HG03135 (cell line): ENCODE measurements around the gene CLN3.
"Not testable (repeated sequence)": the region's sequence is repeated elsewhere in the genome, so short reads cannot be mapped to it uniquely, and the experiment has no call there.

Source experiments
- ATAC-seq: cut with Tn5 transposase; IDR thresholded peaks from one replicate; pipeline ENCODE4 v1.9.1; 2021; ENCODE audit warnings: mild to moderate bottlenecking, moderate library complexity; ENCODE audit not compliant: unreplicated experiment

CLN3 gene

DNA sequence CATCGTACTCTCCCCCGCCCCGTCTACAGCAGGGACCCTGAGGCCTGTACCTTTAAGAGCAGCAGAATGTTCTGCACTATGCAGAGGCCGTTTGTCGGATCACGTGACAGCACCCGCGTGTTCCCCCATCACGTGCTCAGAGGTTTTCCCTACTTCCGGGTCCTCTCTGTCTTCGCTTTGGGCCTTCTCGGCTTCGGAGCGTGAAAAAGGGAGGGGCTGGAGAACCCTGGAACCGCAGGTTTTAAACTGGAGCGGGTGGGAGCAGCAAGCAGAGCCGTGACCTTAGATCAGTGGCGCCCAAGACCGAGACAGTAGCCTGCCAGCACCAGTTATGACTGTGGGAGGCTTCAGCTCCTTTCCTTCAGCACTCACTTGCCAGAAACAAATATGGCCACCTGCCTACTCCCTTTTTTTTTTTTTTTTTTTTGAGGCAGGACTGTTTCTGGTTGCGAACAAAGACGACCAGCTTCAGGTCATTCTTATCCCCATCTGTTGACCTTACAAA, at the start of gene CLN3:
TSS of gene CLN3 (minus strand) at position 105 of the 505 bp plus-strand sequence. CDS start 315 bp downstream, outside the sequence.
- ATAC-seq, result peak; percentile 70

DNA sequence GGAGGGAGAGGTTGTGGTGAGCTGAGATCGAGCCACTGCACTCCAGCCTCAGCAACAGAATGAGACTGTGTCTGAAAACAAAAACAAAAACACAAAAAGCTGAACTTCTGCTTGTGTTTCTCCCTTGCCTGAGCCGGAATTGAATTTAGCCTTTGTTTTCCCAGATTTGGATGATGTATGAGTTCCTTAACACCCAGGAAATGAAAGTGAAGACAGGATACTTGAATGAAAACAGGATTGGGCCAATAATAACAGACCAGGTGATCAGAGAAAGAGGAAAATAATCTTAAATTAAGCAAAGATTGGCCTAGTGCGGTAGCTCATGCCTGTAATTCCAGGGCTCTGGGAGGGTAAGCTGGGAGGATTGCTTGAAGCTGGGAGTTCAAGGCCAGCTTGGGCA, 48.5 kb upstream of the CLN3 start:
- ATAC-seq, result no peak

DNA sequence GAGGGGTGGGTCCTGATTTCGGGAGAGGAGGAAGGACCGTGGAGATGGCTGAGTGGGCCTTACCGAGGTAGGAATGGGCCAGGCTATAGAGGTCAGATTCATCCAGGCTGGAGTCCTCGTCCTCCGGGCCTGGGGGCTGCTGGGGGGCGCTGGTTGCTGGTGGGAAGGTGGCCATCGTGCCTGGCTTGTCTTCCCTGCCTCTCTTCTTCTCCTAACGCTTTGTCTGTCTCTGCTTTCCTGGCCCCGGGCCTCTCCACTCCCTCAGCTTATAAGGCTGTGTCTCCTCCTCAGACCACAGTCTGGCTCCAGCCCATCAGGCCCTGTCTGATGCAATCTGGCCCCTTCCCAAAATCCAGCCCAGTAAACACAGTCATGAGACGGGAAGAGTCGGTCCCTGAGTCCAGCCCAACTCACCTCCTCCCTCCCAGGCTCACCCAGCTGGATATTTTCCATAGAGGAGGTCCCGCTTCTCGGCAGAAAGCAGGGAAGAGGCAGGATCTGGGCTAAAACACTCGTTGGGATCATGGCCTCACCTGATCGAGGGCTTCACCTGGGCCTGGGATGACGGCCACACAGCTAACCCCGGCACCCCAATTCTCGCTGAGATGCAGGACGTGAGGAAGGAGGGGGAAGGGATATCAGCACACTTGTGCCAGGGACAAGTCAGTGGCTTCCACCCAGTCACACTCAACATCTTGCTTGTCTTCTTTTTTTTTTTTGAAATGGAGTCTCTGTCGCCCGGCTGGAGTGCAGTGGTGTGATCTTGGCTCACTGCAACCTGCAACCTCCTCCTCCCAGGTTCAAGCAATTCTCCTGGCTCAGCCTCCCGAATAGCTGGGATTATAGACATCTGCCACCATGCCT, 47.1 kb upstream of the CLN3 start, which contains the start of gene NUPR1:
TSS of gene NUPR1 (minus strand) at position 242 of the 864 bp plus-strand sequence. CDS start at position 175, 67 bp downstream.
- ATAC-seq, result no peak

DNA sequence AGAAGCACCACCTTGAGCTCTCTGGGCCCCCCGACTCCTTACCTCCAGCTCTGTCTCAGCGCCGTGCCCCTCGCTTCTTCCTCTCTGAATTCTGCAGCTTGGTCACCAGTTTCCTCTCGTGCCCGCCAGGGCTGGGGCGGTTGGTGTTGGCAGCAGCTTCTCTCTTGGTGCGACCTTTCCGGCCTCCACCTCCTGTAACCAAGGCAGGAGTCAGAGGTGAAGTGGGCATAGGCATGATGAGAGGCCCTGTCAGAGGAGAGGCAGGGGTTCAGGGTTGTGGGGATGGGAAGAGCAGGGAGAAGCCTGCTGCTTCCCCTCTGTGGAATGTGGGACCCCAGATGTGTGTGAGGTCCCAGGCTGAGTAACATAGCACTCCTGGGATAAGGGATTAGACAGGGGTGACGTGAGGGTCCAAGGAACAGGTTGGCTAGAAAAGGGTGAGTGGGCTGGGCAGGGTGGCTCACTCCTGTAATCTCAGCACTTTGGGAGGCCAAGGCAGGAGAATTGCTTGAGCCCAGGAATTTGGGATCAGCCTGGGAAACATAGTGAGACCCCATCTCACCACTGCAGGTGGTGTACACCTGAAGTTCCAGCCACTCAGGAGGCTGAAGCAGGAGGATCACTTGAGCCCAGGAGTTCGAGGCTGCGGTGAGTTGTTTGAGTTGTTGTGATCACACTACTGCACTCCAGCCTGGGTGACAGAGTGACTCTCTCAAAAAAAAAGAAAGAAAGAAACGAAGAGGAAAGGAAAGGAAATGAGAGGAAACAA, 46.3 kb upstream of the CLN3 start:
- ATAC-seq, result no peak

DNA sequence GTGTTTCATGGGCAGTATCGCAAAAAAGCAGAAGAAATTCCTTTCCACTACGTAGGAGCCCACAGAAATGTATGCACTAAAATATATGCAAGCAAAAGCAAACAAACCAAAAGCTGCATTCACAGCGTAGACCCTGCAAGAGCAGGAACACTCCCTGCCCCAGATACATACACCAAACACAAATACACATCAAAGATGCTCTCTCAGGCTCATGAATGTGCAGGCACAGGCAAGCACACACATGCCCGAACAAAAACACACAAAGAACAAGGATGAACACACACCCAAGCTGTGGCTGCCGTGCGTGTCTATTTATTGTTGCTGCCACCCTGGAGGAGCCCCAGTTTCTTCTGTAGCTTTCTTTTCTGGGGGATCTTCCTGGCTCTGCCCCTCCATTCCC, 45.2 kb upstream of the CLN3 start:
- ATAC-seq, result no peak

DNA sequence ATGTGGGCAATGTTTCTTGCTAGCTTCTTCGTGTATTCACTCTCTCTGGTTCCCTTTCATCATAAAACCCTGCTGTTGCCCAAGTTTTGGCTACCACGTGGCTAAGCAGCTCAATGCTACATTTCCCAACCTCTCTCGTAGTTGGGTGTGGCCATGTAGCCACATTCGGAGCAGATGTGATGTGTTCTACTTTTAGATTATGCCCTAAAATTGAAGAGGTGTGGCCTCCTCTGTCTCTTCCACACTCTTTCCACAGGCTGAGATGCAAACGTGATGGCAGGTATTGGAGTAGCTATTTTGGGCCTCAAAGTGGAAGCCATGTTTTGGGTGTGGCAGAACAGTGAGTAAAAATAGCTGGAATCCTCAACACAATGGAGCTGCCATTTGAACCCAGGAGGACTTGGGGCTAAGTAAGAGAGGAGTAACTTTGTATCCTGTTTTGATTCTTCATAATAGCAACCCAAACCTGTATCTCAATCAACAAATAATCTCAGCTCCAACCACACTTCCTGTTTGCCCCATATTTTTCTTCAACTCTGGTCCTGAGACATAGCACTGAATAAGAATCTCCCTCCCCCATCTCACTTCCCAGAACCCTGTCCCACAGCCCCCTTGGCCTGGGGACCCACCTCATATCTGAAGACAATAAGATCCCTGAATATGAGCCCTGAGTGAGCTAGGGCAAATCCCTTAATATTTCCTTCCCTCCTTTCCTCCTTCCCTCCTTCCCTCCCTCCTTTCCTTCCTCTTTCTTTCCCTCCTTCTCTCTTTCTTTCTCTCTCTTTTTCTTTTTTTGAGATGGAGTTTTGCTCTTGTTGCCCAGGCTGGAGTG, 42.9 kb upstream of the CLN3 start:
- ATAC-seq, result no peak

DNA sequence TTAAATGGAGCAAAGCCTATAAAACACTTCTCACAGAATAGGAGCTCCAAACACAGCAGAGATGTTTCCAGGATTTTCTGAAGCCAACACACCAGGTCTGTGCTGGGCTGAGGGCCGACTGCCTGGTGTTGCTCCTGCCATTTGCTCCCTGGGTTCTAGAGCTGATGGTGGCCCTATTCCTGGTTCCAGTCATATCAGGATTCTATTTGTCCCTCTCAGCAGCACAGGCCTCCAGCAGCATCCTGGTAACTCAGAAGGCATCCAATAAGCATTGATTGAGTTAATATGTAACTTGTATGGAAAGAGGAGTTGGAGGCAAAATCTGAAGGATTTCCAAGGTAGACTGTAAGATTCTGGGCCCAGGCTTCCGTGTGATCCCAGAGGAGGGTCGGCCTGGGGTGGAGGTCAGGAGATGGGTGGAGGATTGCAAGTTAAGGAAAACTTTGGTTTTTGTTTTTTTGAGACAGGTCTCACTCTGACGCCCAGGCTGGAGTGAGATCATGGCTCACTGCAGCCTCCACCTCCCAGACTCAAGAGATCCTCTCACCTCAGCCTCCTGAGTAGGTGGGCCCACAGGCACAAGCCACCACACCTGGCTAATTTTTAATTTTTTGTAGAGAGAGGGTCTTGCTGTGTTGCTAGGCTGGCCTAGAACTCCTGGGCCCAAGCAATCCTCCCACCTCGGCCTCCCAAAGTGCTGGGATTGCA, 41.2 kb upstream of the CLN3 start:
- no peak for ATAC-seq

DNA sequence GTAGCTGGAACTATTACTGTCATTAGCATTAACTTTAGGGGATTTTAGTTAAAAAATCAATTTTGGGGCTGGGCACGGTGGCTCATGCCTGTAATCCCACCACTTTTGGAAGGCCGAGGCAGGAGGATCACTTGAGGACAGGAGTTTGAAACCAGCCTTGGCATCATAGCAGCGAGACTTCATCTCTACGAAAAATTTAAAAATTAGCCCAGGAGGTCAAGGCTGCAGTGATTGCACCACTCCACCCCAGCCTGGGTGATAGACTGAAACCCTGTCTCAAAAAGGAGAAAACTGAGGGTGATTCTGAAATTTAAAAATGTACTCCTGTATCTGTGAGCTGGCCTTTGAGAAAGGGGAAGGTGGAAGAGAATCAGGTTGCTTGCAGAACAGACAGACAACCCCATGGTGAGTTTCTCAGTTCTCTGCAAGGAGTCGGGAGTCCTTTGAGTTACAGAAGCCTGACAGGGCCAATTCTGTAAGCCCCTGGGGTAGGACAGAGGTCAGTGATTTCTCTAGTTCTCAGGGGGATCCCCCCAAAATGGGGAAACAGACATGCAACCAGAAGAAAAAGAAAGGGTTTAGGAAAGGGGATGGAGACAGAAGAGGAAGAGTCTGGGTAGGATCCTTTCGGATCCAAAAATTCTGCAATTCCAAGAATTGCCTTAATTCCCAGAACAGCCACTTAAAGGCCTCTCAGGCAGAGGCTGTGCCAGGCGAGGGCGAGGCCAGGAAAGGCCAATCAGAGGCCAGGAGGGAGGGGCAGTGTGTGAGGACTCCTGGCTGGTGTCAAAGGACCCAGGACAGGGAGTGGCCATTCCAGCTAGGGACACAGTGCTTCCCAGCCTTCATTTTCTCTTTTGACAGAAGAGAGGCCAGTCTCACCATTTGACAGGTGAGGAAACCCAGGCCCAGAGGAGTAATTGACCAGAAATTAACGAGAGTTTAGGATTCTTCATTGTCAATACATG, 40.2 kb upstream of the CLN3 start:
- ATAC-seq, result no peak

DNA sequence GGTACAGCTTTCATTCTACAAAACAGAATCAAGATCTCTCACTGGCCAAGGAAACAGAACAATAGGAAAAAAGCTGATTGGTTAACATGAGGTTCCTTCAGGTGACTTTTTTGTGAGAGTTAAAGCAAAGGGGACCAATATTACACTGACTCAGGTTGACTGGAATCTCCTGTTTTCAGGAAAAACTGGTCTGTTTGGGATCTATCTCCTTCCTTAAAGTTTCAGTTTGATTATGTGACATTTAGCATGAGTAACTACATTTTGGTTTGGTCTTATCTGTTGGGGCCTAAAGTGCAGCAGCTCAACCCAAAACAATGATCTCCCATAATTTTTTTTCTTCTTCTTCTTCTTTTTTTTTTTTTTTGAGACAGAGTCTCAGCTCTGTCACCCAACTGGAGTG, 37.2 kb upstream of the CLN3 start:
- no peak for ATAC-seq

DNA sequence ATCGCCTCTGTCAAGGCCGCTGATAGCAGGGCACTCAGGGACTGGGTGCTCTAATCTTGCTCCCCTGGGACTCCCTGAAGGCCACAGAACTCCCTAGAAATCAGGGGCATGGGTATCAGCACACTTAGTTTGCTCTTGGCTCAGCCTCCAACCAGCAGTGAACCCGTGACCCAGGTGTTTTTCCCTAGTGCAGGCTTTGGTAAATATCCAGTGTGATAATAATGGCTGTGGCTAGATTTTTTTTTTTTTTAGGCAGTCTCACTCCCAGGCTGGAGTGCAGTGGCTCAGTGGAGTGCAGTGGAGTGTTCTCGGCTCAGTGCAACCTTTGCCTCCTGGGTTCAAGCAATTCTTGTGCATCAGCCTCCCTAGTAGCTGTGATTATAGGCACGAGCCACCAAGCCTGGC, 36.6 kb upstream of the CLN3 start:
- no peak for ATAC-seq

DNA sequence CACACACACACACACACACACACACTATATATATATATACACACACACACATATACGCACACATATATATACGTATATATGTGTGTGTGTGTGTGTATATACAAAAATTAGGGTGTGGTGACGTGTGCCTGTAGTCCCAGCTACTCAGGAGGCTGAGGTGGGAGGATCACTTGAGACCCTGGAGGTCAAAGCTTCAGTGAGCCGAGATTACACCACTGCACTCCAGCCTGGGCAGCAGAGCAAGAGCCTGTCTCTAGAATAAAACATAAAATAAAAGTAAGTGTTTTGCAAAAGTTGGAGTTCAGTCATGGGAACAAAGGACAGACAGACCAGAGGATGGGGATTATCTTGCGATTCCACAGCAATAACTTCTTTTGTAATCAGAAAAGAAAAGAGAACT, 36.1 kb upstream of the CLN3 start:
- no peak for ATAC-seq

DNA sequence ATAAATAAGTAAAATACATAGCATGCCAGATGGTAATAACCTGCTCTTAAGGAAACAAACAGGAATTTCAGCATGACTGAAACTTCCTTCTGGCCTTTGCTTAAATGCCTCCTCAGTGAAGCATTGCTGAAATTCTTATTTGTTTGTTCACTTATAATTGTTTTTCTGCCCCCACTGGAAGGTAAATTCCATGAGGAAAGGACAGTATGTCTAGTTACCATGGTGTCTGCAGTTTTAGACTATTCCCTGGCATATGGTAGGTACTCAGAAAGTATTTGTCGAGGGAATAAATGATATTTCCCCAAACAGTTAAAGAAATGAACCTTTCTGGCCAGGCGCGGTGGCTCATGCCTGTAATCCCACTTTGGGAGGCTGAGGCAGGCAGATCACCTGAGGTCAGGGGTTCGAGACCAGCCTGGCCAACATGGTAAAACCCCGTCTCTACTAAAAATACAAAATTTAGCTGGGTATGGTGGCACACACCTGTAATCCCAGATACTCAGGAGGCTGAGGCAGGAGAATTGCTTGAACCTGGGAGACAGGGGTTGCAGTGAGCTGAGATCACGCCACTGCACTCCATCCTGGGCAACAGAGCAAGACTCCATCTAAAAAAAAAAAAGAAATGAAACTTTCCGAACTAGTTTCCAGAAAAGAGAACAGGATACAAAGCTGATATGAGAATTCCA, 35.4 kb upstream of the CLN3 start:
- ATAC-seq, result not testable (repeated sequence)

DNA sequence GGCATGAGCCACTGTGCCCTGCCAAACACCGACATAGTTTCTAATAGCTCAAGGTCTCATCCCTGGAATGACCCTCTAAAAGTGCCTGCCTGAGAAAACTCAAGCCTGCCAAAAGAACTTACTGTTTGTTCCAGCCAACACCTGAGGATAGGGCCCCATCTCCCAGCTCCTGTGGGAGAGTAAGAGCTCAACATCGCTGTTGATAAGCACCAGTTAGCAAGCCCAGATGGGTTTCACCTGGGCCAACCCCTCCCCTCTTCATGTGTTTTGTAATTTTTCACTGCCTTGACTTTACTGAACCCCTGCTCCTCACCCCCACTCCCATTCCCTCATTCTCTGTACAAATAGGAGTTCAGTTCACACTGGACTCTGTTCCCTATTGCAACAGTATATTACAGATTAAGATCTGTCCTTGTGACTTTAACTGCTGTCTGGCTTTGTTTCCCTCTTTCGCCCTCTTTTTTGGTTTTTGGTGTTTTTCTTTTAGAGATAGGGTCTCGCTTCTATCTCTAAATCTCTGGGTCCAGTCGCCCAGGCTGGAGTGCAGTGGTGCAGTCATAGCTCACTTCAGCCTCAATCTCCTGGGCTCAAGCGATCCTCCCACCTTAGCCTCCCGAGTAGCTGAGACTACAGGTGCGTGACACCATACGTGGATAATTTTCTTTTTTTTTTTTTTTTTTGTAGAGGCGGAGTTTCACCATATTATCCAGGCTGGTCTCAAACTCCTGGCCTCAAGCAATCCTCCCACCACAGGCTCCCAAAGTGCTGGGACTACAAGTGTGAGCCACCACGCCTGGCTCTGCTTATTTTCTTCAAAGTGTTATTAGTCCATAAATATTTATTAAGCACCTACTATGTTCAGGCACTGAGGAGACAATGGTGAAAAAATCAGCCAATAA, 34.6 kb upstream of the CLN3 start:
- no peak for ATAC-seq

DNA sequence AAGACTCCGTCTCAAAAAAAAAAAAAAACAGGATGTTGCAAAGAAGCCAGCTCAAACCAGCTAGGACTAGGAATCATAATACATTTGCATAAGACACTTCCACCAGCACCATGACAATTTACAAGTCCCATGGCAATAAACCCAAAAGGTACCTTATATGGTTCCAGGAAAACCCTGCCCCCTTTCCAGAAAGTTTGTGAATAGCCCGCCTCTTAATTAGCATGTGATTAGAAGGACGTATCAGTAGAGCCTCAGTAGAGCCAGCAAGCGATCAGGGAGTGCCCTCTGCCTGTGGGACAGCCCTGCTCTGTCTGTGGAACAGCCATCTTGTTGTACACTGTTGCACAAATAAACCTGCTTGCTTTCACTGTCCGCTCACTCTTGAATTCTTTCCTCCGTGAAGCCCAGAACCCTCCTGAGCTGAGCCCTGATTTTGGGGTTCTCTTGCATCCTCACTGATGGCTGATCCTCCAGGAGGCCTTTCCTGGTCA, 32.9 kb upstream of the CLN3 start:
- no peak for ATAC-seq

DNA sequence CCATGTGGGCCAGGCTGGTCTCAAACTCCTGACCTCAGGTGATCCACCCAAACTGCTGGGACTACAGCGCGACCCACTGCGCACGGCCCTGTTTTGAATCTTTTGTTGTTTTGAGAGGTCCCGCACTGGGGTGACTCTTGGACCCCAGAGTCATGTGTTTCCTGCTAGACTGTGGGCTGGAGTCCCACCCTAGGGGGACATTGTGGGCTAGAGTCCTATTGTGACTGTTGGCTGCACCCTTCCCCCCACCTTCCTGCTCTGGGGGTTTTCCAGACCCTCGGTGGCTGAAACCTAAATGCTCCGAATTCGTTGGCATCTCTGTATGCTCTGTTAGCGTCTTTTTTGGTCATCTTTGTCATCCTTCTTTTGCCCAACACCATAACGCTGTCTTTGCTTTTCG, 30.9 kb upstream of the CLN3 start:
- ATAC-seq, result no peak

DNA sequence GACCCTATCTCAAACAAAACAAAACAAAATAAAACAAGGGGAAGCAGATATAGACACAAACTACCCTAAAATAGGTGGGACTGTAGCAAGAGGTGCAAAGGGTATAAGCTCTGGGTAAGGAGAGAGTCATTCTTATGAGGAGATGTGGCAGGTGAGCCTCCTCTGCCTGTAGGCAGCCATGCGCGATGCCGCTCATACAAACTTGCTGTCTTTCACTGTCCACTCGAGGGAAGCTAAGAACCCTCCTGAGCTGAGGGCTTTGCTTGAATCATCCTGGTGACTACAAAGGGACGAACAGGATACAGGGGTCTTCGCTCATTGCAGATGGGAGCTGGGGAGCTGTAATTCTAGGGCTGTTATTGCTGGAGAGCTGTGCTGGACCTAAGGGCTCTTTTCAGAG, 29.6 kb upstream of the CLN3 start:
- no peak for ATAC-seq

DNA sequence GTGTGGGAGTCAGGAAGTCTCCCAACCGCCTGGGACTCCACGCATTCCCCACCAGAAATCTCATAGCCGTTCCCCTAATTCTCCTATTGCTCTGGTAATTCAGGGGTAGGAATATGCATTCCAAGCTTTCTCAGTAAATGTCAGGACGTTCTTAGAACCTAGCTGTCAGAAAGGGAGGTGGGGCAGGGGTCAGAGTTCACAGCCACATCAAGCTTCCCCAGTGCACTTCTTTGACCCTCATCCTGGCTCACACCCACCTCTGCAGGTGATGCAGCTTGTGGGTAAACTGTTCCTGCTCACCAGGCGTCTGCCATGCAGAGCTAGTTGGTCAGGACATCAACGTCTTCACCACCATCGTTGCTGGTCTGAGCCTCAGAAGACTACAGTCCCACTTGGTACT, 28.8 kb upstream of the CLN3 start:
- no peak for ATAC-seq
